ENCODE data around the gene TBX18.

DNA sequence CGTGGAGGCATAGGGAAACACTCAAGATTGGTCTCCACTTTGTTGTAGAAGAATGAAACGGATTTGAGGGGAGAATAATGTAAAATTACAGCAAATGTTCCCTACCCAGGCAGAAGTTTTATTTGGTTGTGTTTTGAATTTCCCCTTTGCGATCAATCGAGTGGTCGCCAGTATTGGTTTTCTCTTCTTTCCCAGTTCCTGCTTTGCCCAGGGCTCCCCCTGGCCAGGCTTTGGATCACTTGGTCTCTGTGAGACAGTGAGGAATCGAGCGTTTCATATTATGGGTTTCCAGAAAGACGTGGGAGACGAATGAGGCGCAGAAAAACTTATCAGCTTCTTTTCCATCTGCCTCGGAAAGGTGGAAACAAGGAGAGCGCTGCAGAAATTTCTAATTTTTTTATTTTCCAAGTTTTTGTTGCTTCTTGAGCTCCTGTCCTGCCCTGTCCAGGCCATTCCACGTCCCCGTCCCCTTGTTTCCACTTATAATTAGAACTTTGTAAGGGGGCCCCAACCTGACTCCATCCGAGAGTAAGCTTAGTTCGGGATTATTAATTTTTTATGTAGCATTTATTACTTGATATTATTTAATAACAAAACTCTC is 7.5 kb upstream of the TBX18 start:
- TF ChIP-seq SUZ12 (IDR thresholded peaks at IDR 0.05; ENCODE audit: extremely low read depth, insufficient read depth, insufficient read length) (no peak), ZNF274 (IDR thresholded peaks at IDR 0.05; ENCODE audit: low read depth, low read length) (no peak)
